Germinal center (tissue), 1 donor: ENCODE measurements around the gene FNDC8.
"Not testable (repeated sequence)": the region's sequence is repeated elsewhere in the genome, so short reads cannot be mapped to it uniquely, and the experiment has no call there.

ENCODE experiments used
- DNase-seq: peaks from one replicate; pipeline ENCODE4 v3.0.0; 2012; ENCODE audit warnings: mixed read lengths, low spot score

FNDC8 gene

GRCh38 chr17:35171834-35172233 lies 50.4 kb downstream of the FNDC8 start:
- DNase-seq = no peak

- not testable (repeated sequence) for DNase-seq
Observed at GRCh38 chr17:35172321-35172720, 50.9 kb downstream of the FNDC8 start.

GRCh38 chr17:35174835-35175334 lies 53.5 kb downstream of the FNDC8 start:
- no peak for DNase-seq

- DNase-seq = no peak
Observed at GRCh38 chr17:35175638-35176415, 54.4 kb downstream of the FNDC8 start.

- DNase-seq = no peak
Observed at GRCh38 chr17:35176897-35177296, 55.5 kb downstream of the FNDC8 start.

GRCh38 chr17:35179379-35179778 lies 58.0 kb downstream of the FNDC8 start:
- not testable (repeated sequence) for DNase-seq
